Globus pallidus (tissue), 1 donor: Measurements from ENCODE around the gene CDC16.
"Not testable (repeated sequence)": the region's sequence is repeated elsewhere in the genome, so short reads cannot be mapped to it uniquely, and the experiment has no call there.

Experiments
- DNase-seq: peaks from one replicate; pipeline ENCODE4 v3.0.0-alpha.2; 2015; ENCODE audit warnings: low spot score

The CDC16 gene

DNA sequence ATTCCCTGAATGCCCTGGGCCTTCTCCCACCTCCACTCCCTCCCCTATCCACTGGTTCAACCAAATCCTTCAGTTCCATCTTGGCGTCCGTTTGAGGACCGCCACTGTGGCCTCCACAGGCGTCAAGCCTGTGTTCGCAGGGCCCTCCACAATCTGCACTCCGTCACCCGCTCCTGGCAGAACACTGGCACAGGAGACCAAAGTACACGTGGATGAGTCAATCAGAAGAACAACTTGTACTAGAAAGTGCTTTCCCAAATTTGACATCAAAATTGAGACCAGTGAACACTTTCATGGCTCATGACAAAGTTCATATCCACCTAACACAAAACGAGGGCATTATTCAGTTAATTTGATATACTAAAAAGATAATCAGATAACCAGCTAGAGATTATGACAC is 6.5 kb upstream of the CDC16 start:
- no peak for DNase-seq

DNA sequence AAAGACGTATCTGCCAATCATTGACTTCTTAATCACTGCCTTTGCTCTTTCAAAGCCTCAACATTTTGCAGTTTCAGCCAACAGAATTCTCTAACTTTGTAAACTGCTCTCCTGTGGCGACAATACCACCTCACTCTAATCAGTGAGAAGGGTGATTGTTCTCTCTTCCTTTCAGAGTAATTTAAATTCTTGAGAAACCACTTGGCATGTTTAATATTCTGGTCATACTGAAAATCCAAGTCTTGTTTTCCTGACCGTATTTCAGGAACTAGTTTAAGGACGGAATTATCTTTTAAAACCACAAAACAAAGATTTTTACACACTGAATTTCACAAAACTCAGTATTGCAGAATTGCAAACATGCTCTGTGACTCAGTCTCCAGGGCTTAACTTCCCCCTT is 5.2 kb upstream of the CDC16 start:
- DNase-seq: no peak

DNA sequence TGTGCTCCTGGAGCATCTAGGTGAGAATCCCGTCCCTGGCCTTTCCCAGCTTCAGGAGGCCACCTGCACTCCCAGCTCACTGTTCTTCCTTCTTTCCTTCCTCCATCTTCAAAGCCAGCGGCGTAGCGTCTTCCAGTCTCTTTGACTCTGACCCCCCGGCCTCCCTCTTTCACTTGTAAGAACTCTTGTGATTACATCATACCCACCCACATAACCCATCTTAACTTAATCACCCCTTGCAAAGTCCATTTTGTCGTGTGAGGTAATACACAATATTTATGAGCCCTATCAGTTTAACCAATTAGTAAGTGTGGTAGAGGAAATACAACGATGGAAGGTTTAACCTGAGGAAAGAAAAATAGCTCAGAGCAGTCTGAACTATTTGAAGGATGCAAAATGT is 4.6 kb upstream of the CDC16 start:
- DNase-seq: no peak

GRCh38 chr13:114230575-114230974 is 4.1 kb upstream of the CDC16 start:
- DNase-seq: no peak

DNA sequence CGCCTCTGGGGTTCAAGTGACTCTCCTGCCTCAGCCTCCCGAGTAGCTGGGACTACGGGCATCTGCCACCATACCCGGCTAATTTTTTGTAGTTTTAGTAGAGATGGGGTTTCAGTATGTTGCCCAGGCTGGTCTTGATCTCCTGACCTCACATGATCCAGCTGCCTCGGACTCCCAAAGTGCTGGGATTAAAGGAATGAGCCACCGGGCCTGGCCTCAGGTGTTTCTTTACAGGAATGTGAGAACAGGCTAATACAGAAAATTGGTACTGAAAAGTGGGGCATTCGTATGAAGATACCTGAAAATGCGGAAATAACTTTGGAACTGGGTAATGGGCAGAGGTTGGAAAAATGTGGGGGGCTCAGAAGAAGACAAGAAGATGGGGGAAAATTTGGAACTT is 2.8 kb upstream of the CDC16 start:
- DNase-seq: no peak

DNA sequence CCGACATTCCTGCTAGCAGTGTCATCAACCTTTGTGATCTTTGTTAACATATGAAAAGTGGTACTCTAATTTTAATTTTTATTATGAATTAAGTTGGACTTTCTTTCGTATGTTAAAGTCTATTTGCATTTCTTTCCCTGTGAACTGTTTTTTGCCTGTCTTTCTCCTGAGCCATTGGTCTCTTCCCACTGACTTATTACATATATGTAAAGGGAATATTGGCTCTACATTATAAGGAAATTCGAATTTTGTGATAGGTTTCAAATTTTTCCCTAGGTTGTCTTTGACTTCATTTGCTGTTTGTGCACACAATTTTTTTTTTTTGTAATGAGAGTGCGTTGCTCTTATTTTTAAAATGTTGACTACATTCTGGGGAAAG is 442 bp upstream of the CDC16 start:
- no peak for DNase-seq

- DNase-seq: no peak
Measured at GRCh38 chr13:114235697-114236096, 1.0 kb downstream of the CDC16 start.

DNA sequence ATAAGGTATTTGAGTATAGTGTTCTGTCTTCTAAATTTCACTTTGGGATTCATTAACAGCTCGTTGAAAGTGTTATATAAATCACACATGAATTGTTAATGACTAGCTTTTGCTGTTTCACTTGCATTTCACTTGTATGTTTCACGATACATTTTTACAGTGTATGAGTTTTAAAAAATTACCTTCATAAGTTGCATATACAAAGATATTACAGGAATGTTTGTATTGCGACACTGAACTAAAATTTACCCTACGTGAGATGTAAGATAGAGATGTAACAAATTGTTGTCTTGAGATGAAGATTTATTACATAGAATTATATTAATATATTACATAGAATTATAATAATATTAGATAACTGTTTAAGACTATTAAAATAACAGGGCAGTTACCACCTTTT is 1.5 kb downstream of the CDC16 start:
- DNase-seq: no peak

GRCh38 chr13:114237415-114238112 is 2.9 kb downstream of the CDC16 start:
- DNase-seq: no peak

- DNase-seq: no peak
Measured at GRCh38 chr13:114241918-114242317, 7.2 kb downstream of the CDC16 start.

GRCh38 chr13:114243971-114244370 is 9.3 kb downstream of the CDC16 start:
- DNase-seq: no peak

- no peak for DNase-seq
Measured at GRCh38 chr13:114244637-114245036, 9.9 kb downstream of the CDC16 start.

DNA sequence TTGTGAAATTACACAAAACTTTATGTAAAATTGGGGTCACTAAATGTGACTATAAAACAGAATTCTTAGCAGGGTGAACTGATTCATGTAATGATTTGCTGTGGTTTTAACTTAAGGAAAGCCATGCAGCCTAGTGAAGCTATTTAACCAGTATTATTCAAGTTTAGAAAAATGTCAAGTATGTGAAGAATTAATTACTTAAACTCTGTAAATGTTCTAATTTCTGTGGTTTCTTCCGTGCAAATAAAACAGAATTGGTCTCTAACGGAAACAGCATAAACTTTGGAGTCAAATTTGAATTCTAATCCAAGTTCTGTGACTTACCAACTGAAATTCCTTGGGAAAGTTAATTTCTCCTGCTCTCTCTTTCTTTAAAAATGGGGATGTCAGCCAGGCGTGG is 13.3 kb downstream of the CDC16 start:
- no peak for DNase-seq

- DNase-seq: no peak
Measured at GRCh38 chr13:114249077-114249476, 14.4 kb downstream of the CDC16 start.

- not testable (repeated sequence) for DNase-seq
Measured at GRCh38 chr13:114251639-114252440, 17.1 kb downstream of the CDC16 start.

DNA sequence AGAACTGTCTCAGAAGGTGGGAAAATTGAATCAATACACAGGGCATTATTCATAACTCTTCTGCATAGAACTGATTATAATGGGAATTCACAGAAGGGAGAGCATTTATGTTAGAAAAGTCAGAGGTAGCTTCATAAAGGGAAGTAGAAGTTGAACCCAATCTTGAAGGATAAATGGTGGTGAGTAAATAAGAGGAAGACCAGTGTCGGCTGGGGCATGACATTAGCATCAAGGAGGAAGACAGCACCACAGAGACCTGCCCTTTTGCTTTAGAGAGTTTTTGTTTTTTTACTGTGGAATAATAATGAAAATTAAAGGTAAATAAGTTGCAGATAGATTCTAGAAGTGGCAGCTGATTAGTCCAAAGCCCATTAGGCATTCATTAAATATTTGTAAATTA is 21.9 kb downstream of the CDC16 start:
- no peak for DNase-seq

DNA sequence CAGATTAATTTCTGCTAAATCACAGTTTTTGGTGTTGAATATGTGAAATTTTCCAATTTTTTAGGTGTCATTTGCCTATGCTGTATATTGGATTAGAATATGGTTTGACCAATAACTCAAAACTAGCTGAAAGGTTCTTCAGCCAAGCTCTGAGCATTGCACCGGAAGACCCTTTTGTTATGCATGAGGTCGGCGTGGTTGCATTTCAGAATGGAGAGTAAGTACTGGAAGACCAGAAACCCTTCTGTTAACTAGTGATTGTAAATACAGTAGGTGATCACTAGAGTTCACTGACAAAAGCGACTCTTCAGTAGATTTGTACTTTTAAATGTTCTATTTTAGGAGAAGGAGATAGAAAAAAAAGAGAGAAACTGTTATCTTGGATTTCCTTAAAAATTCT is 22.3 kb downstream of the CDC16 start:
- no peak for DNase-seq

- no peak for DNase-seq
Measured at GRCh38 chr13:114258589-114258988, 23.9 kb downstream of the CDC16 start.

- no peak for DNase-seq
Measured at GRCh38 chr13:114259374-114259773, 24.7 kb downstream of the CDC16 start.

DNA sequence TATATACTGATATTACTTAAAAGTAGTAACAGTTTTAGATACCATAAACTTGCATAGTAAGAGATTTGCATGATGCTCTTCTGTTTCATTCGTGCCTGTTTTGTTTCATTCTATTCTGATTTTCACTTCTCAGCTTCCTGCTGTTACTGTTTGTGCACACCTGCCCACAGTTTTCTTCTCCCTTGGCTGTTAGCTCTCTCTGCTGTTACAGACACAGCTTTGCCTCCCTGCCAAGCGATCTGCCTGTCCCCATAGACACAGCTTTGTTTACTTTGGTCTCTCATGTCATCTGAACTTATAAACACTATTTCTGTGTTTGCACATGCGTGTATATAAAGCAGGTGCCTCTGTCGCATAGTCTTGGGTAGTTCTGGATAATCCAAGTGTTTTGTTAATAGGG is 25.3 kb downstream of the CDC16 start:
- no peak for DNase-seq

- DNase-seq: no peak
Measured at GRCh38 chr13:114260814-114261213, 26.1 kb downstream of the CDC16 start.

GRCh38 chr13:114261328-114261965 is 26.8 kb downstream of the CDC16 start:
- DNase-seq: no peak

GRCh38 chr13:114263578-114263977 is 28.9 kb downstream of the CDC16 start:
- no peak for DNase-seq
